ENCODE results near the gene PTPN4.
"Not testable (repeated sequence)": the region's sequence is repeated elsewhere in the genome, so short reads cannot be mapped to it uniquely, and the experiment has no call there.

The PTPN4 gene

GRCh38 chr2:119766944-119767343 lies 7.2 kb downstream of the PTPN4 start:
- DNase-seq (ENCODE audit: low read depth), result no peak

- no peak for DNase-seq (ENCODE audit: low read depth)
Observed at GRCh38 chr2:119768742-119769141, 9.0 kb downstream of the PTPN4 start.

- no peak for DNase-seq (ENCODE audit: low read depth)
Observed at GRCh38 chr2:119769645-119770044, 9.9 kb downstream of the PTPN4 start.

GRCh38 chr2:119771331-119771730 lies 11.6 kb downstream of the PTPN4 start:
- no peak for DNase-seq (ENCODE audit: low read depth)

GRCh38 chr2:119772128-119772527 lies 12.4 kb downstream of the PTPN4 start:
- no peak for DNase-seq (ENCODE audit: low read depth)

- DNase-seq (ENCODE audit: low read depth), result no peak
Observed at GRCh38 chr2:119772767-119773166, 13.0 kb downstream of the PTPN4 start.

GRCh38 chr2:119774026-119774425 lies 14.3 kb downstream of the PTPN4 start:
- DNase-seq (ENCODE audit: low read depth), result no peak

GRCh38 chr2:119775102-119775501 lies 15.4 kb downstream of the PTPN4 start:
- DNase-seq (ENCODE audit: low read depth), result no peak

GRCh38 chr2:119782308-119783027 lies 22.7 kb downstream of the PTPN4 start:
- DNase-seq (ENCODE audit: low read depth), result no peak

- DNase-seq (ENCODE audit: low read depth), result no peak
Observed at GRCh38 chr2:119784876-119785275, 25.2 kb downstream of the PTPN4 start.

GRCh38 chr2:119786295-119786694 lies 26.6 kb downstream of the PTPN4 start:
- DNase-seq (ENCODE audit: low read depth), result no peak

- no peak for DNase-seq (ENCODE audit: low read depth)
Observed at GRCh38 chr2:119788752-119789151, 29.0 kb downstream of the PTPN4 start.

GRCh38 chr2:119790466-119790865 lies 30.7 kb downstream of the PTPN4 start:
- no peak for DNase-seq (ENCODE audit: low read depth)

- no peak for DNase-seq (ENCODE audit: low read depth)
Observed at GRCh38 chr2:119792907-119793312, 33.2 kb downstream of the PTPN4 start.

GRCh38 chr2:119794237-119794636 lies 34.5 kb downstream of the PTPN4 start:
- DNase-seq (ENCODE audit: low read depth), result no peak

- DNase-seq (ENCODE audit: low read depth), result no peak
Observed at GRCh38 chr2:119795309-119796303, 35.9 kb downstream of the PTPN4 start.

- no peak for DNase-seq (ENCODE audit: low read depth)
Observed at GRCh38 chr2:119800376-119800902, 40.7 kb downstream of the PTPN4 start.

GRCh38 chr2:119801040-119801439 lies 41.3 kb downstream of the PTPN4 start:
- DNase-seq (ENCODE audit: low read depth), result no peak

GRCh38 chr2:119801989-119802388 lies 42.3 kb downstream of the PTPN4 start:
- DNase-seq (ENCODE audit: low read depth), result not testable (repeated sequence)

GRCh38 chr2:119803101-119803500 lies 43.4 kb downstream of the PTPN4 start:
- DNase-seq (ENCODE audit: low read depth), result no peak

GRCh38 chr2:119804409-119804808 lies 44.7 kb downstream of the PTPN4 start:
- not testable (repeated sequence) for DNase-seq (ENCODE audit: low read depth)

- no peak for DNase-seq (ENCODE audit: low read depth)
Observed at GRCh38 chr2:119808516-119809147, 48.9 kb downstream of the PTPN4 start.
